Panc1 (cell line): Measurements from ENCODE around the gene TFB1M. TPM values are rescaled to one million over a fixed set of nuclear protein-coding genes. Genes with fewer than 3 reads are reported as not detected.

ENCODE experiments used
- ATAC-seq: fragments of 200-7000 bp; cut with Tn5 transposase; 2 replicates; pipeline ENCODE4 v1.9.1; 2020; ENCODE audit warnings: mild to moderate bottlenecking, moderate library complexity
- BruUV-seq: library from RNA; stranded (reverse); fragments of 400-500 nt; replicated peaks from 2 replicates; lab custom pipeline; 2021; lab: Mats Ljungman, UMichigan
- CTCF ChIA-PET: fragments of 300-600 bp; sonication (Branson Sonifier 250); formaldehyde crosslinking; loops from one replicate; lab custom pipeline; 2022; ENCODE audit warnings: antibody characterized with exemption; lab: Charles Lee
- POLR2A ChIA-PET: fragments of 300-600 bp; sonication (Branson Sonifier 250); formaldehyde crosslinking; loops from one replicate; lab custom pipeline; 2022; ENCODE audit warnings: antibody characterized with exemption; lab: Charles Lee
- DNase-seq: peaks from one replicate; pipeline ENCODE4 v3.0.0-alpha.2; 2010; ENCODE audit warnings: low read depth, low spot score
- H3K27ac ChIP-seq: 2 replicates; pipeline ENCODE4 v1.5.1; 2011; ENCODE audit warnings: mild to moderate bottlenecking, low read length, inconsistent platforms
- H3K27me3 ChIP-seq: fragments of 200-500 bp; sonication (Bioruptor generic); 2 replicates; pipeline ENCODE4 v1.6.0; 2014; ENCODE audit warnings: low read length, inconsistent platforms; ENCODE audit not compliant: control insufficient read depth, insufficient read depth
- H3K36me3 ChIP-seq: fragments of 200-500 bp; sonication (Bioruptor generic); 2 replicates; pipeline ENCODE4 v1.5.1; 2014; ENCODE audit warnings: inconsistent platforms, mild to moderate bottlenecking, low read length, moderate library complexity; ENCODE audit not compliant: control insufficient read depth, insufficient read depth
- H3K4me1 ChIP-seq: 2 replicates; pipeline ENCODE4 v1.5.1; 2011; ENCODE audit warnings: inconsistent platforms, mild to moderate bottlenecking, low read length, moderate library complexity; ENCODE audit not compliant: control insufficient read depth, insufficient read depth
- H3K4me3 ChIP-seq, 2 experiments: 2 replicates each; pipeline ENCODE4 v1.5.1; 2011 to 2012; ENCODE audit warnings: low read depth in 2 of 2, low read length in 2 of 2, mild to moderate bottlenecking in 2 of 2, inconsistent platforms in 1 of 2, moderate library complexity in 1 of 2
- H3K9me3 ChIP-seq: fragments of 200-500 bp; sonication (Bioruptor generic); 2 replicates; pipeline ENCODE4 v1.5.1; 2014; ENCODE audit warnings: low read depth, mild to moderate bottlenecking, inconsistent platforms, low read length, moderate library complexity; ENCODE audit not compliant: control insufficient read depth, insufficient read depth
- CTCF ChIP-seq: fragments of 450-650 bp; IDR thresholded peaks from 2 replicates; pipeline ENCODE4 v1.5.1; 2017; ENCODE audit warnings: mild to moderate bottlenecking
- POLR2AphosphoS5 ChIP-seq: IDR thresholded peaks from 2 replicates; pipeline ENCODE4 v1.6.1; 2012; ENCODE audit warnings: mild to moderate bottlenecking, low read depth, low read length, moderate library complexity
- SIN3A ChIP-seq: IDR thresholded peaks from 2 replicates; pipeline ENCODE4 v1.6.1; 2012; ENCODE audit warnings: low read depth, mild to moderate bottlenecking, low read length, moderate library complexity, borderline replicate concordance; ENCODE audit not compliant: insufficient read depth
- TCF7L2 ChIP-seq: IDR thresholded peaks from 2 replicates; pipeline ENCODE4 v1.6.1; 2011; ENCODE audit warnings: mild to moderate bottlenecking, low read depth, low read length, inconsistent platforms
- in situ Hi-C: cut with HindIII; loops from 2 replicates; pipeline ENCODE4 v1.10.0; 2016; ENCODE audit warnings: low sequenced_read_pairs, low pct_unique_long_range_greater_than_20kb
- intact Hi-C: fragments of 100-400 bp; cut with micrococcal nuclease; formaldehyde crosslinking; loops from one replicate; pipeline ENCODE4 v1.10.0; 2022; ENCODE audit not compliant: unreplicated experiment
- total RNA-seq: library from RNA; stranded (reverse); gene quantifications from one replicate; pipeline ENCODE4 v1.2.1, GENCODE V29; 2021; ENCODE audit not compliant: unreplicated experiment
- TF ChIP-seq, protein P1 (sequence below), 2 experiments: IDR thresholded peaks; 2 replicates each; pipeline ENCODE4 v1.6.1; 2011 to 2012; ENCODE audit warnings: low read depth in 2 of 2, control low read depth in 1 of 2, low read length in 1 of 2, mild to moderate bottlenecking in 1 of 2, moderate library complexity in 1 of 2; ENCODE audit not compliant: insufficient read depth in 1 of 2

Gene TFB1M
- total RNA-seq, 1 experiment from 2014 or later, result 32.0 TPM

DNA sequence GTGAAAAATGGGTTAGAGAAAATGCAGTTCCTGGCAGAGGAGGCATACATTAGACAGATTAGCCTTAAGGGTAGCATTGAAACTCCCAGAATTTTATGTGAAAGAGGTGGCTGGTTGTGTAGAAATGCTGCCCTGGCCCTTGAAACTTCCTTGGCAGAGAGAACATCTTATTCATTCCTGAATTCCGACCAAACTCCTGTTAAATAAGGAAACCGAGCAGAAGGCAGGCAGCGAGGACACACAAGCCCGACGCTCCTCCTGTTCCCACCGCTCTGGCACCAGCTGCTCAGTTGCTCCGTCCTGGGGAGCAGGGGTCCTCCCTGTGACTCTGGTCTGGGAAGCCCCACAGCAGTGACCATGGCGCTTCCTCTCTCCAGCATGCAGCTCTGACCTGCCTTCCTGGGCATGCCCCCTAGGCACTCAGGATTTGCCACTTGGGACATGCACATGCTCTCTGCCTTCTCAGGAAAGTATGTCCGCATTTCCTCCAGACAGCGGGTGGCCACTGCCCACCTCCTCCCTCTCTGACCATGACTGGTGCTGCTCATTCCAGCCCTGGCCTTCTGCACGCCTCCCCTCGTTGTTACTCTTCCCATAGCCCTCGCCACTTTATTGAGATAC is 85.6 kb downstream of the TFB1M start:
- in situ Hi-C loops (no loop called here), intact Hi-C loops (no loop called here)
- TF ChIP-seq CTCF (no peak), SIN3A (no peak), TCF7L2 (no peak), POLR2AphosphoS5 (no peak)
- TF ChIP-seq, protein P1, sequence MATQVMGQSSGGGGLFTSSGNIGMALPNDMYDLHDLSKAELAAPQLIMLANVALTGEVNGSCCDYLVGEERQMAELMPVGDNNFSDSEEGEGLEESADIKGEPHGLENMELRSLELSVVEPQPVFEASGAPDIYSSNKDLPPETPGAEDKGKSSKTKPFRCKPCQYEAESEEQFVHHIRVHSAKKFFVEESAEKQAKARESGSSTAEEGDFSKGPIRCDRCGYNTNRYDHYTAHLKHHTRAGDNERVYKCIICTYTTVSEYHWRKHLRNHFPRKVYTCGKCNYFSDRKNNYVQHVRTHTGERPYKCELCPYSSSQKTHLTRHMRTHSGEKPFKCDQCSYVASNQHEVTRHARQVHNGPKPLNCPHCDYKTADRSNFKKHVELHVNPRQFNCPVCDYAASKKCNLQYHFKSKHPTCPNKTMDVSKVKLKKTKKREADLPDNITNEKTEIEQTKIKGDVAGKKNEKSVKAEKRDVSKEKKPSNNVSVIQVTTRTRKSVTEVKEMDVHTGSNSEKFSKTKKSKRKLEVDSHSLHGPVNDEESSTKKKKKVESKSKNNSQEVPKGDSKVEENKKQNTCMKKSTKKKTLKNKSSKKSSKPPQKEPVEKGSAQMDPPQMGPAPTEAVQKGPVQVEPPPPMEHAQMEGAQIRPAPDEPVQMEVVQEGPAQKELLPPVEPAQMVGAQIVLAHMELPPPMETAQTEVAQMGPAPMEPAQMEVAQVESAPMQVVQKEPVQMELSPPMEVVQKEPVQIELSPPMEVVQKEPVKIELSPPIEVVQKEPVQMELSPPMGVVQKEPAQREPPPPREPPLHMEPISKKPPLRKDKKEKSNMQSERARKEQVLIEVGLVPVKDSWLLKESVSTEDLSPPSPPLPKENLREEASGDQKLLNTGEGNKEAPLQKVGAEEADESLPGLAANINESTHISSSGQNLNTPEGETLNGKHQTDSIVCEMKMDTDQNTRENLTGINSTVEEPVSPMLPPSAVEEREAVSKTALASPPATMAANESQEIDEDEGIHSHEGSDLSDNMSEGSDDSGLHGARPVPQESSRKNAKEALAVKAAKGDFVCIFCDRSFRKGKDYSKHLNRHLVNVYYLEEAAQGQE (IDR thresholded peaks at IDR 0.05; ENCODE audit: insufficient read depth in 1 of 2, low read depth in 2 of 2, low read length in 1 of 2), result no peak
- no peak for ATAC-seq
- Histone ChIP-seq H3K9me3 (no peaks in the 10 kb centered on the region), H3K4me1 (peaks cover 4% of the 10 kb centered on the region; the same call in 1 of the 2 replicates), H3K27ac (peak overlapping the region; percentile 18; the same call in 1 of the 2 replicates), H3K27me3 (no peaks in the 10 kb centered on the region), H3K4me3 (no peak overlapping the region), H3K36me3 (no peaks in the 10 kb centered on the region)
- no TSS peak for BruUV-seq
- POLR2A ChIA-PET, result no interaction called here
- no peak for DNase-seq
- CTCF ChIA-PET, result no interaction called here

DNA sequence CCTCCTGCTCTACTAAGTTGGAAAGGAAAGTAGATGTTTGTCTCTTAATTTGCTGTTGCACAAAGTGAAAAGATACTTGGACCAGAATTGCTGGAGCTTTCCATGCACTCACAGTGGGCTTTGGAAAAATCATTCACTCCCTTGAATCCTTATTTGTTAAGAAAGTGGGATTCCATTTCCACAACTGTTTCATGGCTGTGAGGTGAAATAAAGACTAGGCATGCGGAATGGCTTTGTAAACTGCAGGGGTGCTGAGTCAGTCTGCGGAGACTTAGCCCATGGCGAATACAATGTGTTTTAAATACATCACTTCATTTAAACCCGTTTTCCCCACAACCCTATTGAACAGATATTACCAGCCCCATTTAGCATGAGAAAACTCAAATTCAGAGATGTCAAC is 87.2 kb downstream of the TFB1M start:
- in situ Hi-C loops, result no loop called here
- DNase-seq, result no peak

More for the DNA sequence above, 87.2 kb downstream of the TFB1M start:
- Histone ChIP-seq H3K27ac (peak overlapping the region; percentile 45; the same call in 1 of the 2 replicates), H3K36me3 (no peaks in the 10 kb centered on the region), H3K9me3 (no peaks in the 10 kb centered on the region), H3K4me3 (no peak overlapping the region), H3K27me3 (no peaks in the 10 kb centered on the region), H3K4me1 (peaks cover 14% of the 10 kb centered on the region)
- POLR2A ChIA-PET, result no interaction called here
- CTCF ChIA-PET, result no interaction called here
- intact Hi-C loops, result no loop called here
- no peak for ATAC-seq
- no TSS peak for BruUV-seq
- TF ChIP-seq CTCF (no peak), POLR2AphosphoS5 (no peak), TCF7L2 (no peak)
